ENCODE results near the gene ECE2. TPM values are rescaled to one million over a fixed set of nuclear protein-coding genes. Genes with fewer than 3 reads are reported as not detected.
A peak's percentile ranks its signal among the peaks of the same experiment; 100 is the strongest.

The ECE2 gene
- total and polyA plus RNA-seq, 4 donors = not detected

GRCh38 chr3:184333700-184334099 is 57.9 kb downstream of the ECE2 start:
- 88% methylated on average over 3 of the region's 3 CpGs for WGBS
- H3K27ac ChIP-seq (ENCODE audit: low read depth in 1 of 2, low read length in 2 of 2) = peak overlapping the region in 1 of 2 donors; percentile 35
- H3K27me3 ChIP-seq (ENCODE audit: control insufficient read depth in 4 of 4, insufficient read depth in 4 of 4, low read length in 3 of 4) = no peaks in the 10 kb centered on the region
- no peak for DNase-seq (ENCODE audit: low spot score)
- peaks cover 15 to 58% (median 52%) of the 10 kb centered on the region in 4 donors for H3K36me3 ChIP-seq (ENCODE audit: control insufficient read depth in 4 of 4, insufficient read depth in 3 of 4, low read depth in 1 of 4, low read length in 3 of 4)
- H3K4me3 ChIP-seq (ENCODE audit: low read depth in 1 of 3, low read length in 3 of 3) = no peak overlapping the region
- H3K4me1 ChIP-seq (ENCODE audit: control insufficient read depth in 4 of 4, insufficient read depth in 4 of 4, low read length in 3 of 4) = peaks cover 0 to 13% (median 6%) of the 10 kb centered on the region in 4 donors
- H3K9ac ChIP-seq (ENCODE audit: low read depth in 1 of 2, low read length in 2 of 2) = no peak overlapping the region
- TF ChIP-seq ZBTB33 (IDR thresholded peaks at IDR 0.05) (no peak), TAF1 (conservative IDR thresholded peaks at IDR 0.05) (no peak), MAX (IDR thresholded peaks at IDR 0.05) (no peak), FOXA2 (IDR thresholded peaks at IDR 0.05) (no peak), FOXA1 (IDR thresholded peaks at IDR 0.05) (no peak), RXRA (IDR thresholded peaks at IDR 0.05) (no peak), REST (IDR thresholded peaks at IDR 0.05) (no peak), GABPA (IDR thresholded peaks at IDR 0.05 in 1 of 2, conservative IDR thresholded peaks at IDR 0.05 in 1 of 2) (no peak), ATF3 (IDR thresholded peaks at IDR 0.05) (no peak), YY1 (IDR thresholded peaks at IDR 0.05) (no peak), RAD21 (IDR thresholded peaks at IDR 0.05) (no peak), CTCF (IDR thresholded peaks at IDR 0.05; ENCODE audit: low read depth, low read length, missing input control) (no peak), NR2F2 (IDR thresholded peaks at IDR 0.05) (no peak), SP1 (IDR thresholded peaks at IDR 0.05) (no peak), HNF4A (conservative IDR thresholded peaks at IDR 0.05) (no peak), EGR1 (IDR thresholded peaks at IDR 0.05; ENCODE audit: low read depth in 2 of 2) (no peak), HNF4G (IDR thresholded peaks at IDR 0.05) (no peak), JUND (IDR thresholded peaks at IDR 0.05) (no peak)
- H3K9me3 ChIP-seq (ENCODE audit: control insufficient read depth in 4 of 4, low read length in 3 of 4) = no peaks in the 10 kb centered on the region
